HG03571 (cell line): Measurements from ENCODE around the gene COL1A1.

ENCODE experiments used
- ATAC-seq: cut with Tn5 transposase; IDR thresholded peaks from one replicate; pipeline ENCODE4 v1.9.1; 2021; ENCODE audit not compliant: unreplicated experiment

The COL1A1 gene

GRCh38 chr17:50213026-50214022 is 11.9 kb upstream of the COL1A1 start:
- peak; percentile 75 for ATAC-seq

DNA sequence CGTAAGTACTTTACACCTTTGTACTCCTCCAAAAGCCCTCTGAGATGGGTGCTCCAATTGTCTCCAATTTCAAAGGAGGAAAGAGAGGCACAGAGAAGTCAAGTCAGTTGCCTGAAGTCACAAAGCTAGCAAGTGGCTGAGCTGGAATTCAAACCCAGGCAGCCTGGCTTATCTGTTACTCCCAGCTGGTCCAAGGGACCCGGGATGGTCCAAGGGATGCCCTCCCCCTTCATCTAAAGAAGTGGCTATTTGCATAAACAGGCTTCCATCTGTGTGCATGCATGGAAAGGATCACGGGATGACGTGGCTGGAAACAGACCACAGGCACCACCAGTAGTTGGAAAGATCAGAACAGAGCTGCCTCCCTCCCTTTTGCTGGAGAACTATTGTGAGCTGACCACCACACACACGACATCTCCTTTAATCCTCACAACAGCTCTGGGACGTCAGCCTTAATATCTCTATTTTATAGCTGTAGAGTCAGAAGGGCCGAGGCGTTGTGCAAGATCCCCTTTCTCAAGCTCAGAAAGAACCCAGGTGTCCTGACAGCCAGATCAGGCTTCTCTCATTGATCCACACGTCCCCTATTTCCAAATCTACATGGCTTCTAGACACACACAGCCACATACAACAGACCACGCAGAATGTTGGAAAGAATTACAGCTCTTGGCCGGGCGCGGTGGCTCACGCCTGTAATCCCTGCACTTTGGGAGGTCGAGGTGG is 10.9 kb upstream of the COL1A1 start:
- no peak for ATAC-seq

- no peak for ATAC-seq
These were observed 10.1 kb upstream of the COL1A1 start for GRCh38 chr17:50211249-50212120.

DNA sequence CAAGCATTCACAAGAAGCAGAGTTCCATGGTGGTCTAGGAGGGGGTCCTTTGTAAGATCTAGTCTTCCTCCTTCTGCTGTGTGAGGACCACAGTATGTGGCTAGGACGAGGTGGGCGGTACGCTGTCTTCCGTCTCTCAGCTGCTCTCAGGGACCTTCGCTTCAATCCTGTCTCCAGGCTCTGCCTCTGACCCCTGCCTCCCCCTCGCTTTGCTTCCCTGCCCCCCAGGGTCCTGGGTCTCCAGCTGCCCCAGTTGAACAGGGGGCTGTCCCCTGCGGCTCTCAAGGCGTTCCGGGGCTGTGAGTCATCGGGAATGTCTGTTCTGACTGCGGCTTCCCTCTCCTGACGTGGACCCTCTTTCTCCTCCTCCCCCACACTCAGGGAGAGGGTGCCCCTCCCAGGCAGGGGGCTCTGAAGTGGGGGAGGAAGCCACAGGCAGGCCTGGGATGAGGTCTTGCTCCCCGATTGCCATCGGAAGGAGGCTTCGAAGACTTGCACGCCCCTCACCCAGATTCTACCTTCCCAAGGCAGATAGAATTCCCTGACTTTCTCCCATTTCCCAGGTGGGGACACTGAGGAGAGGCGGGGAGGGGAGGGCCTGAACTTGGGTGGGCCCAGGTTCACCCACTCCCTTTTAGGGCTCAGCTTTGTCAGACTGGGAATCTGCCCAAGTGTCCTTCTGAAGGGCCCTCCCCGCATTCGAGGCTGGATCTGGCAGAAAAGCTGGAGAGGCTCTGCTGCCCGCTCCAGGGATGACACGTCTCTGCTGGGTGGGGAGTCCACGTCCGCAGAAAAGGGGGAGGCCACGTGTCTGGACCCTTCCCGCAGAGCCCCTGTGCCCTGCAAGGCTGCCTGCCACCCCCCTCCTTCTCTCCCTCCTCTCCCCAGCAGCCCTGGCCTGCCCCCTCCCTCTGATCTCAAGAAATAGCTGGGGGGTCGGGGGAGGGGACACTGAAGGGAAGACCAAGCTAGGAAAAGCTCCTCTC is 9.1 kb upstream of the COL1A1 start:
- no peak for ATAC-seq

DNA sequence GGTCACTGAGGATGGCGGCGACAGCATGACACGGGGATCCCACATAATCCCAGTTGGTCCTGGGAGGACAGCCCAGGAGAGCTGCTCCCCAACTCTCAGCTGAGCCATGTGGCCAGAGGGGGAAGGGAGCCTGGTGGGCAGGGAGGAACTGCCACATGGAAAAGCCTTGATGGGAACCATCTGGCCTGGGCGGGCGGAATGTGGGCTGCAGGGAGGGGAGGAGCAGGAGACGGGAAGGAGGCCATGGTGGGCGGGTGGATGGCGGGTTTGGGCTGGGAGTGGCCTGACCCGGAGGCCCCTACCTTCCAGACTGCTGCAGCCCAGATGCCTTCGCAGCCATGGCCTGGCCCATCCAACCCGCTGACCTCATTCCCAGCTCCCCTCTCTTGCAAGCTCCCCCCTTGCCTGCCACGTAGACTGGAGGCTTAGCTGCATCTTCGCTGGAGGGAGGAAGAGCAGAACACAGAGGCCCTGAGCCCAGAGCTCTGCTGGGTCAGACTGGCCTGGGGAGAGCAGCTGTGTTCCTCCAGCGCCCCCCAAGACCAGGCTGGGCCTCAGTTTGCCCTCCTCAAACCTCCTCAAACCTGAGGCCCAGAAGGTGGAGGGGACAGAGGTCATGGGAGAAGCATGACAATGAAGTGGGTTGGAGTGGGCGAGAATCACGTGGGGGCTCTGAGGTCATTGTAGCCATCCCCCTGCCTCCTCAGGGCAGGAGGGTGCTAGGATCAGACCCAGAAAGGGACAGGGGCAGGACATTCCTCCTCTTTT is 8.2 kb upstream of the COL1A1 start:
- no peak for ATAC-seq

DNA sequence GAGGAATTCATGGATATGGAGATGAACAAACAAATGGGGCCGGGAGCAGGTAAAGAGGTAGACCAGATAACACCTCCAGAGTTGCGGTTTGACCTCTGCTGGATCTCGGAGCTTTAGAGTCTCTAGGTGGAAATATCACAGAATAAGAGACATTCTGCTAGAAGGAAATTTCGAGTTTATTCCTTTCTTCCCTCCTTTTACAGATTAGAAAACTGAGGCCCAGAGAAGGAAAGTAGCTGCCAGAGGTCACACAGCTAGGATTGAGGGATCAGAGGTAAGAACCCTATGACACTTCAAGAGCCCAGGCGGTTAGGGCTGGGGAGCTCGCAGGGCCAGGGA is 7.7 kb upstream of the COL1A1 start:
- ATAC-seq: no peak

GRCh38 chr17:50208611-50209061 is 7.2 kb upstream of the COL1A1 start:
- no peak for ATAC-seq

- ATAC-seq: no peak
These were observed 6.5 kb upstream of the COL1A1 start for GRCh38 chr17:50207792-50208567.

DNA sequence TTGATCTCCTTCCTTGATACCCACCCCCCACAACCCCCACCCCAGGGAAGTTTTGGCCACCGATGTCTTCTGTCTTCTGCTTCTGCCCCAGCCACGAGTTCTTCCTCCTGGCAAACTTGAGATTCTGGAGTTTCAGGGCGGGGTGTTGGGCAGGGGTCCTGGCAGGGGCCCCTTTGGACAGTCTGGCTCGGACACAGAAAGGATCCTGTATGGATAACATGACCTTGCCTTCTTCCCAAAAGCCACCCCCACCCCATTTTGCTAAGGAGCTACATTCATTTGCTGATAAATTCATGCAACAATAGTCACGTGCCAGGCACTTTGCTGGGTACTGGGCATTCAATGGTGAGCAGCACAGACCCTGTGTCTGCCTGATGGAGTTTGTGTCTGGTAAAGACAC is 5.9 kb upstream of the COL1A1 start:
- ATAC-seq: no peak

DNA sequence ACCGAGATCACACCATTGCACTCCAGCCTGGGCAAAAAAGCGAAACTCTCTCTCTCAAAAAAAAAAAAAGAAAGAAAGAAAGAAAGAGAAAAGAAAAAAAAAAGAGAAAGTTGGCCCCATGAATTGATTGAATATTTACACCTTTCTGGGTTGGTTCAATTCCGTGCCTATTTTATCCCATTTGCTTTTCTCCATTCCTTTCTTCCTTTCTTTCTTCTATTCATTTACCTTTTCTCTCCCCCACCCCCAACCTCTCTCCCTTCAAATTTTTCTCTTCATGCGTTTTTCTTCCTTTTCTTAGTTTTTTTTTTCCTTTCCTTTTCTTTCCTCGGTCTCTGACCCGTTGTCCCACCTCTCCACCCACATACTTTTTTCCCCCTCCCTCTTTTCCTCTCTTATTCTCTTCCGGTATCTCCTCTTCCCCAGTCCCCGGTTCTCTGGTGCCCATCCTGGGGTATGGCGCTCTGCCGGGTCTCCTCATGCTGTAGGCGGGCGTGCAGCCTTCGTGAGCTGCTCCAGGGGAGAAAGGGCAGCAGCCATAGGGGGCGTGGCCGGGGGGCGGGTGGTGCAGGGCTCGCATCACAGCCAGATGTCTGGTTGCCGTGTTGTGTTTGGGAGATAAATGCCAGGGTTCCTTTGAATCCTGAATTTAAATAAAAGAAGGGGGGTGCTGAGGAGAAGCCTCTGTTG is 5.3 kb upstream of the COL1A1 start:
- ATAC-seq: no peak

DNA sequence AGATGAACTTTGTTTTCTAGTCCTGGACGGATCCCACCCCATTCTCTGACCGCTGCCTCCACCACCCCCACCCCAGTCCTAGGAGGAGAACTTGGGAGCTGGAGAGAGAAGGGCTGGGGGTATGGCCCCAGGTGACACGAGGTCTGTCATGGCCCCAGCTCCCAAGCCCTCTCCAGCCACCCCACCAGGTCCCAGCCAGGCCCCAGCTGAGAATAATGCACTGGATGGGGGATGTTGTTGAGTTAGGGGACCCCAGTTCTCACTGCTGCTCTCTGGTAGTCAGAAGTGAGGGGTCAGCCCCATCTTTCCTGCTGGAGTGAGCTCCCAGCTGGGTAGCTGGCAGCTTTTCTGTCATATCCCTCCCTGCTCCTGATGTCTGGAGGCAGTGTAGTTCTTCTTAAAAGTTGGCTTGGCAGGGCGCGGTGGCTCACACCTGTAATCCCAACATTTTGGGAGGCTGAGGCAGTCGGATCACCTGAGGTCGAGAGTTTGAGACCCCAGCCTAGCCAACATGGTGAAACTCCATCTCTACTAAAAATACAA is 4.6 kb upstream of the COL1A1 start:
- no peak for ATAC-seq

GRCh38 chr17:50205111-50205962 is 3.9 kb upstream of the COL1A1 start:
- no peak for ATAC-seq

DNA sequence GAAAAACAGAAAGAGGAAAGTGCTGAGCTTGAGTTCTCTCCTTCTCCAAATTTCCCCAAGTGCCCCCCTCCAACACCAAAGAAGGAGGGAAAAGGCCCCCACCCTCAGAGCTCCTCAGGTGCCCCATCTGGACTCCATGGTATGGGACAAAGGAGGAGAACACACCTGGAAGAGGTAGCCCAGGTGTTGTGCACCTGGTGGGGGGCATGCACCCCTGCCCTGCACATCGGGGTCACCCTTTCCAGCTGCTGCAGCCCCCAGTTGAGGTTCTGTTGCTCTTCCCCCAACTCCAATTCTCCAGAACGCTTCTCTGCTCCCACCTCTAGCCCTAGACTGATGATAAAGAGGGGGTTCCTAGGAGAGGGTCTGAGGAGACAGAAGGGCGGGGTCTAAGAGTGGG is 3.0 kb upstream of the COL1A1 start:
- ATAC-seq: no peak

GRCh38 chr17:50203604-50204345 is 2.3 kb upstream of the COL1A1 start:
- no peak for ATAC-seq

DNA sequence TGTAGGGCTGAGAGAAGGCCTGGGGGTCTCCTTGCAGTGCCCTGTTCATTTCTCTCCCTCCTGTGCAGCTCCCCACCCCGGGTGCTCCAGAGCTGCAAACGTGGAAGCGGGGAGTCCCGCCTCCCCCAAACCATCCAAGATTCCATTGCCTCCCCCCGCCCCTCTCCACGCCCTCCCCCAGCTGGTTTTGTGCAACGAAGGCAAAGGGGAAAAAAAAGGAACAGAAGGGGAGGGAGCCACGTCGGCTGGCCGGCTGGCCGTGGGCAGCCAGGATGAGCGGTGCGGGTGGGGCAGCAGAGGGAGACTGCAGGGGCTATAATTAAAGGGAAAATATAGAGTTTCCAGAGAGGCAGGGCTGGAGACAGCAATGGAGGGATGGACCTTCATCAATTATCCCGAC is 1.7 kb upstream of the COL1A1 start:
- ATAC-seq: no peak
